Activated CD4-positive, CD25-positive, alpha-beta regulatory T cell treated with anti-CD3 and anti-CD28 coated beads, Interleukin-2, amount 50 U/mL, for 72 hours (primary cell): Measurements from ENCODE around the gene PRKAG1.

Source experiments
- DNase-seq: peaks from one replicate; pipeline ENCODE4 v3.0.0; 2021

Gene PRKAG1

GRCh38 chr12:49049566-49050224, 31.1 kb upstream of the PRKAG1 start:
- no peak for DNase-seq

DNA sequence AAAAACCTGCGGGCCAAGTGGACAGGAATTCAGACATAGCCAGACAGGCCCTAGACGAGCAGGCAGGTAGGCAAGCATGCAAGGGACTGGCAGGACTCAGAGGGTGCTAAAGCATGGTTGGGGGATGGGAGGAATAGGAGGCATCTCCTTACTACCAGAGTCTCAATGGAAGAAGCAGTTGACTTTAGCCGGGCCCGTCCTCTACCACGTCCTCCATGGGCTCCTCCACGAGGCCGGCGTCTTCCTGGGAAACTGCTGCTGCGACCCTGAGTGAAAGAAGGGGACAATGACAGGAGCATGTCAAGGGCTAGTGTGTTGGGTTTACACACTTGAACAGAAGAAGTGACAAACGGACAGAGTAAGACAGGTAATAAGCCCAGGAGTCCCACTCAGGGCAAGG, 30.4 kb upstream of the PRKAG1 start:
- DNase-seq, result no peak

DNA sequence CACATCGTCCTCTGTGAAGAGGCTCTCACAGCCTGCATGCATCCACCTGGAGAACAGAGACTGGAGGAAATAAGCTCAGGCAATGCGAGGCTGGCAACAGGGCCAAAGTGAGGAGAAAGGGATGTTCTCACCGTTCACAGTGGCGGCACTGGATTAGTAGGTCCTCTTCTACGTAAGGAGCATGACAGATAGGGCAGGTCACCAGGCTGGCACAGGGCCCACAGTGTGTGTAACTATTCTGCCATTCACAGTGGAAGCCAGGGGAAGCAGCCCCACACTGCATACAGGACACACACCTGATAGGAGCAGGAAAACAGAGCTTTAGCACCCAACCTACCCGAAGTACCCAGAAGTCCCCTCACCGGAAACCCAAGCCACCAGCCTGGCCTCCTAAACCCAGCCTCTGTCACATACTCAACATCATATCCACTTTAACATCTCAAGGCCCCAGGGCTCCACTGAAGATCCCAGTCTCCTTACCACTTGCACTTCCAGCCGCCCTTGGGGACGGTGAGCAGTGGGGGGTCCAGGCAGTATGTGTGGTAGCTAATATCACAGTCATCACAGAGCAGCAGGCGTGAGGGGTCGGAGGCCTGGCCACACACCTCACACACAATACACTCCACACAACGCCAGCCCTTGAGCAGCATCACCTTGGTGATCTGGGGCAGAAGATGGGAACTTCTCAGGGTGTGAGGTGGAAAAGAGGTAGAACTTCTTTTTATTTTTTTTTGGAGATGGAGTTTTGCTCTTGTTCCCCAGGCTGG, 27.7 kb upstream of the PRKAG1 start:
- DNase-seq, result no peak

GRCh38 chr12:49044660-49045059, 26.1 kb upstream of the PRKAG1 start:
- no peak for DNase-seq

GRCh38 chr12:49043856-49044258, 25.3 kb upstream of the PRKAG1 start:
- DNase-seq, result peak; percentile 75

GRCh38 chr12:49043241-49043640, 24.7 kb upstream of the PRKAG1 start:
- DNase-seq, result no peak

GRCh38 chr12:49041881-49042484, 23.4 kb upstream of the PRKAG1 start:
- no peak for DNase-seq

DNA sequence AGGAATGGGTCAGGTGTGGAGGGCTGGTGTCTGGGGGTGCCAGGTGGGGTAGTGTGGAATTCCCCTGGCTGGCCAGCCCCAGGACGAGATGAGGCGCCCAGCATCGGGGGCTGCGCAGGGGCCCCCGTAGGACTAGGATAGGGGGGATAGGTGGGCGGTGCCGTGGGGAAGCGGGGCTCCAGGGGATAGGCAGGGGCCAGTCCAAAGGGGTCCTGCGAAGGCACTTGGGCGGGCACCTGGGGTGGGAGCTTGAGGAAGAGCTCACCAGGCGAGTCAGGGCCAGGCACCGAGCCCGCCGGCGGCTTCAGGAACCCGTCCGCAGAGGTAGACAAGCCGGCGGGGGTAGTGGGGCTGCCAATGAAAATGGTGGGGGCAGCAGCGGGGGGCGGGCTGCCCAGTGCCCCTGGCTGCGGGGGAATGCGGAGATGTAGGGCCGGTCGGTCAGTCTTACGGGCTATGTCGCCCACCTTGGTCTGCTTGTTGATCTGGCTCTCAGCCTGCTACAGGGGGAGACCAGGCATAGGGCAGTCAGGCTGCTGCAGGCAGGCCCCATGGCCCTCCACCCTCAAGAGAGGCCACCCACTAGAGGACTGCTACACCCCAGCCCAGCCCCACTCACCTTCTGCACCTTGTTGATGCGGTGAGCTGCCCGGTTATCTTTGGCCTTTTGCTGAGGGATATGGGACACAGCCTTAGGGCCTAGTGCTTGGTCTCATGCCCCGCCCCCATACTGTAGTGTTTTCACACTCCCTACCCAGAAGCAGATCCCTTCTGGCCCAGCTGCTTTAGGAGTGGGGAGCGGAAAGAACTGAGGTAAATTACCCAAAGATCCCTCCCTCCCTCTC, 22.7 kb upstream of the PRKAG1 start:
- DNase-seq, result no peak

DNA sequence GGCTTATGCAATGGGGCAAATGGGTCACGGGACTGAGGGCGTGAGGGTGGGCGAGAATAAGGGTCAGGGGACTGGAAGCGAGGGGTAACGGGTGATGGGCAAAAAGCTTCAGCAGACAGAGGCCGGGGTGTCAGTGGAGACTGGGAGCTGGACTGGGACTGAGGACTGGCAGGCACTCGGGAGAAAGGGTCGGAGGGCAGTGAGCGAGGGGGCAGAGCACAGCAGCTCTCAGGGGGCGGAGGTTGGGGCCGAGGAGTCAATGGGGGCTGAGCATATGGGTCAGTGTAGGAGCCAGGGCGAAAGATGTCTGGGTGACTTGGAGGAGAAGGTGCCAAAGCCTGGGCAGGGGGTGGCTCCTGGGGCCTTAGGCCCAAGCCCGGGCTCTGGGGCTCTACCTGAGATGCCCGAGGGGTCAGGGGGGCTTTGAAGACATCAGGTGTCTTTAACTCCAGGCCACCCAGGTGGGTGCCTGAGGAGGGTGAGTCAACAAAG, 21.8 kb upstream of the PRKAG1 start:
- DNase-seq, result no peak

DNA sequence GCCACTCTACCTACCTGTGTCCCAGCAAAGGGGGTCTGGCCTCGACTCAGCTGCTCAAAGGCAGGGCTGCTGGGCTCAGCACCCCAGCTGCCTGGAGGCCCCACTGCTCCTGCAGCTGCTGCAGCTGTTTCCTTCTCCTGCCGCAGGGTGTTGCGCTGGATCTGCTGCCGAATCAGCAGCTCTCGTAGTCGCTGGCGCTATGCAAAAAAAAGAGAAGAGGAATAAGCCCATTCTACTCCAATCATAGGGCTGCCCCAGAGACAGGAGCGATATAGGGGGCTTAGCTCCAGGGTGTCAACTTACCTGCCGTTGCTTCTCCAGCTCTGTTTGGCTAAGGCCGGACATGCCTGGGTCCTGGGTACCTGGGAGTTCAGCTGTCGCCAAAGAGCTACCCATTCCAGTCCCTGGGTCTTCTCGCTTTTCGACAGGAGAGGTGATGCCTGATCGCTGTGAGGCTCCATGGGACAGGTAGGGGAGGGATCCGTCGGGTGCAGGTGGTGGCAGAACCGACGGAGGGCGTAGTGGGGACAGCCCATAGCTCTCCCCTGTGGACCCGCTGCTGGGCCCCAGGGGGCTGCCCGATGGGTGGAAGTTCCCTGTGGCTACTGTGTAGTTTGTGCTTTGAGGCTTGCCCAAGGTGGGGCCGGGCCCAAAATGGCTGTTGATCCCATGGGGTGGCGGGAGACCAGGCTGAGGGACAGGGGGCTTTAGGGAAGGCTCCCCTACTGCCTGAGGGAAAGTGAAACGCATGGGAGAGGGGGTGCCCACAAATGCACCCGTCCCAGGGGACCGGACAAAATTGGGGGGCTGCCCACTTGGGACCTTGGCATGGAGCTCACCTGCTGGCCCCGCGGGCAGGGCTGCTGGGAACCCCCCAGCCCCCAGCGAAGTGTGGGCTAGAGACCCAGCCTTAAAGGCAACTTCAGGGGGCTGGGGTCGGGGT, 21.1 kb upstream of the PRKAG1 start:
- no peak for DNase-seq

DNA sequence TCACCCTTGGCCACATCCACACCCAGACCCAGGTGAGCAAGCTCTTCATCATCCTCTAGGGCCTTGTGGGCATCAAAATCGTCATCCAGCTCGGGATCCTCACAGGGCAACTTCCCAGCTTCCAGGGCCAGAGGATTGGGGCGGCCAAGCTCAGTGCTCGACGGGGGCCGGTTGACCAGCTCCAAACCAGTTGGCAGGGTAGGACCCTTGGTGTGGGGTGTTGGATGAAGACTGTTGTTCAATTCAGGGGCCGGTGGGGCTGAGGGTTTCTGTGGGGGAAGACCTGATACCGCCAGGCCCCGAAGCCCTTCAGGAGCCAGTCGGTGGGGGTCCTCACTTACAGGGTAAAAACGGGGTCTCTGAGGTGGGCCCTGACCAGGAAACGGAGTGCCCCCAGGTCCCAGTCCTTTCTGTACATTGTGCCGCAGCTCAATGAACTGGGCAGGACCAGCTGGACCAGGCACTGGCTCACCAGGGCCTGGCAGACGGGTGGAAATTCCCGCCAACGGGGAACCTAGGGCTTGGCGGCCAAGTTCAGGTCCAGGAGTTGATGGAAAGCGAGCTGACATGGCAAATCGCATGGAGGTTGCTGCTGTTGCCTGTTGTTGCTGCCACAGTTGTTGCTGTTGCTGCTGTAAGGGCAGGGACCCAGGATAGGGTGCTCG, 19.8 kb upstream of the PRKAG1 start:
- no peak for DNase-seq

- no peak for DNase-seq
Measured at GRCh38 chr12:49037947-49038237, 19.3 kb upstream of the PRKAG1 start.

DNA sequence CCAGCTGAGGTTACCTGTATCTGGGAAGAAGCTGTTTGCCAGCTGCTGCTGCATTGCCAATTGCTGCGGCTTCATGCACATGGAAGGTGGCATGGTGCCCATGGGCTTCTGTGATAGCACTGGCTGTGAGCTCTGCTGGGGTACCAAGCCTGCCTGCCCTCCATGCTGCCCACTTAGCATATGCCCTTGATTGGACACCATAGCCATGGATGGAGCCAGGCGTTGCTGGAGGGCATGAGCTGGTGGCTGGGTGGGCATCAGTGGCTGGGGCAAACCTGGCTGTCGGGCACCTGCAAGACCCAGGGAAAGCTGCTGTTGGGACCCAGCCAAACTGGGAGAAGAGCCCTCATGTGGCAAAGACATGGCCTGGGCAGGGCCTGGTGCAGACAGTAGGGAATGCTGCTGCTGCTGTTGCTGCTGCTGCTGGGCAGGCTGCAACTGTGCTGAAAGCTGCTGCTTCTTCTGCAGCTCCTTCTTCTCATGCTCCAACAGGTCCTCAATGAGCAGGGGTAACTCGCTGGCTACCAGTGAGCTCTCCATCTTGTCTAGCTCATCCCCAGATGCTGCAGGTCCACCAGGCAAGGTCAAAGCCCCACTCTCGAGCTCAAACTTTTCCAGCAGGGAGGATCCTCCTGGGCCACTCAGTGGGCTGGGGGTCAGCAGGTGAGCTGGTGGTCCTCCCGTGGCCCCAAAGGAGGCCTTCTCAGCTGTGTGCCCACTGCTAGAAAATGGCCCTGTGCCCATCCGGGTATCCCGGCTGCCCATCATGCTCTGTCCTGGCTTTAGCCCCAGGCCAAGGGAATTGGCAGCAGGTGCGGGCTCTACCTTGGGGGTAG, 18.8 kb upstream of the PRKAG1 start:
- no peak for DNase-seq

GRCh38 chr12:49036029-49036428, 17.5 kb upstream of the PRKAG1 start:
- no peak for DNase-seq

DNA sequence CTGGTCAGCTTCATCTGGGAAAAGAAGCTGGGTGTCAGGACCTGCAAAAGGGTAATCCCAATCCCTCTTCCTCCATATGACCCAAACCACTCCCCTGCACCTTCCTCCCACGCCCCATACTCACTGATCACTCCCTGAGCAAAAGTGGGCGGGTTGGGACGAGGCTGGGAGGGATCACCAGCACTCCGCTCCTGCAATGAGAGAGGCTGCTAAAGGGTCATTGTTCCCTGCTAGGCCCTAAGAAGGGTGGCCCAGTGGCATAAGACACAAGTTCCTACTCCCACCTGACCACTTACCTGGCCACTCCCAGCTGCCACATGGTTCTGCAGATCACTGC, 15.7 kb upstream of the PRKAG1 start:
- DNase-seq, result no peak

DNA sequence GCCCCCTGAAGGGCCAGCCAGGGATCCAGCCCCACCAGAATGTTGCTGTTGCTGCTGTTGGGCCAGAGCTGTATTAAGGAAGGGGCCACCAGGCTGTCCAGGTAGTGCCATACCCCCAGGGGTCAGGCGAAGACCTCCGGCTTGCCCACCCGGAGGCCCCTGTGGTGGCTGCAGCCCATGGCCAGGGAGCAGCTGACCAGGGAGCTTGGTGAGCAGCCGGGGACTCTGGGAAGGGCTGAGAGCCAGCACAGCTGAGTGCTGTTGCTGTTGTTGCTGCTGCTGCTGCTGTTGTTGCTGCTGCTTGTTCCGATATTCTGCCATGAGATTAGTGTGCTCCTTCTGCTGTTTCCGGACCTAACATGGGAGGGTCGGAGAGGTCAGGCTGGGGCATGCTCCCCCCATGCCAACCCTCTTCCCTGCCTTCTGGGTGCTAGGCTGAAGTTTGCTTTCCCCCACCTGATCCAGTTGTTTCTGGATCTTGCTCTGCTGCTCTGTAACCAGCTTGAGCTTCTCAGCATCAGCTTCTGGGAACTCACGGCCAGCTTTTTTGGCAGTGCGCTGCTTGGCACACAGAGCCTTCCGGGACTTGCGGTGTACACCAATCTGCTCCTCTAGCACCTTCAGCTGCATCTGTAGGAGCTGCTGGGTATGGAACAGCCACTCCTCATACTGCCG, 15.2 kb upstream of the PRKAG1 start:
- no peak for DNase-seq

- DNase-seq, result no peak
Measured at GRCh38 chr12:49032679-49033447, 14.3 kb upstream of the PRKAG1 start.

DNA sequence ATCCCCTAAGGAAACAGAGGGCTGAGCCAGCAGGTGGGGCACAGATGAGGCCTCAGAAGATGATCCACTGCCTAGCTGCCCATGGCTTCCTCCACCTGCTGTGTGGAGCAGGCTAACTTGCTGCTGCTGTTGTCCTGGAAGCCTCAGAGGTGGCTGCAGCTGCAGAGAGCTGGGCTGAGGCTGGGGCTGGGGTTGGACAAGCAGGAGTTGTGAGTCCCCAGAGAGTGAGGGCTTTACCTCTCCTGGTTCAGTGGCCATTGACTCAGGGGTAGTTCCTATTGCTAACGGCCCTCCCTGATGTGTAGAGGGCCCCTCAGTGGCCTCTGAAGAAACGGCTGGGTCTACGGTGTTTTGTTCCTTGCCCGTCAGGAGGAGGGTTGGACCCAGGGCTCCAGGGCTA, 13.7 kb upstream of the PRKAG1 start:
- no peak for DNase-seq

DNA sequence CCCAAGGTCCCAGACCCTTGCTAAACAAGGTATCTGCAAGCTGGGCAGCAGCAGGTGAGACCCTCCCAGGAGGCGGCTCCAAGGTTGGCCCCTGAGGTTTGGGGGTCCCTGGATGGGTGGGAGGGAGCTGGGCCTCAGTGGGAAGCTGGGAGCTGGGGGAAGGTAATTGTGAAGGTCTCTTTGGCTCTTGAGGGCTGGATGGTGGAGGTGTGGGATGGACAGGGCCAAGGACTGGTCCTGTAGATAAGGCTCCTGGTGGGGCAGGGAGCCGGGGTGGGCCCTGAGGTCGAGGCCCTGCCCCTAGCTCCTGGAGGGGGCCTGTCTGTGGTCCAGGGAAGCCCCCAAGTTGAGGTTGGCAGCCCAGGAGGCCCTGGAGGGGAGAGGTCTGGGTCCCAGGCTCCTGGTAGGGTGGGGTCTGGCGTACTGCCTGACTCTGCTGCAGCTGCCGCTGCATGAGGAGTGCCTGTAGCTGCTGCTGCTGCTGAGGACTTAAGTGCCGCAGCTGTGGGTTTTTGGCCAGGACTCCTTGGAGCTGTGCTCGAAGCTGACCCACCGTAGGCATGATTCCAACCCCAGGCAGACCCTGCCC, 13.1 kb upstream of the PRKAG1 start:
- DNase-seq, result no peak
